CD4-positive, CD25-positive, alpha-beta regulatory T cell (primary cell): ENCODE measurements around the gene PSG7. TPM values are rescaled to one million over a fixed set of nuclear protein-coding genes. Genes with fewer than 3 reads are reported as not detected.
"Not testable (repeated sequence)": the region's sequence is repeated elsewhere in the genome, so short reads cannot be mapped to it uniquely, and the experiment has no call there.

Experiments
- ATAC-seq, 2 donors: fragments of 150-1000 bp; cut with Tn5 transposase; one replicate each; pipeline ENCODE4 v1.10.0; 2021; ENCODE audit warnings: low read depth in 2 of 2, moderate number of reproducible peaks in 2 of 2, moderate library complexity in 1 of 2
- DNase-seq, 3 donors: peaks; one replicate each; pipeline versions ENCODE4 v3.0.0 to v3.0.0-alpha.2; 2012 to 2022; ENCODE audit warnings: mixed read lengths in 1 of 3
- H3K27ac ChIP-seq: one replicate; pipeline ENCODE4 v1.7.0; 2013; ENCODE audit warnings: mild to moderate bottlenecking, low read length; ENCODE audit not compliant: insufficient read depth, poor library complexity, severe bottlenecking
- H3K27me3 ChIP-seq: one replicate; pipeline ENCODE4 v1.7.0; 2013; ENCODE audit warnings: low read length; ENCODE audit not compliant: control insufficient read depth, insufficient read depth
- H3K36me3 ChIP-seq: one replicate; pipeline ENCODE4 v1.7.0; 2013; ENCODE audit warnings: mild to moderate bottlenecking, low read length, moderate library complexity; ENCODE audit not compliant: control insufficient read depth, insufficient read depth
- H3K4me1 ChIP-seq: 2 replicates; pipeline ENCODE4 v1.7.0; 2013; ENCODE audit warnings: mild to moderate bottlenecking, low read length; ENCODE audit not compliant: insufficient read depth, control insufficient read depth, poor library complexity, severe bottlenecking
- H3K4me3 ChIP-seq: one replicate; pipeline ENCODE4 v1.7.0; 2013; ENCODE audit warnings: low read depth, mild to moderate bottlenecking, low read length, moderate library complexity
- H3K9me3 ChIP-seq, 2 experiments: 1 replicate in 1 of 2; 2 replicates in 1 of 2; pipeline ENCODE4 v1.7.0; 2013; ENCODE audit warnings: low read length in 2 of 2, mild to moderate bottlenecking in 1 of 2, moderate library complexity in 1 of 2; ENCODE audit not compliant: control insufficient read depth in 2 of 2
- H3K27ac Mint-ChIP-seq, 3 donors: one replicate each; pipeline ENCODE4 v1.8.0; 2020 to 2022; ENCODE audit warnings: mild to moderate bottlenecking in 3 of 3, mixed read lengths in 3 of 3, moderate library complexity in 2 of 3
- H3K27me3 Mint-ChIP-seq: one replicate; pipeline ENCODE4 v1.8.0; 2022; ENCODE audit warnings: mild to moderate bottlenecking, mixed read lengths
- H3K36me3 Mint-ChIP-seq: one replicate; pipeline ENCODE4 v1.8.0; 2020; ENCODE audit warnings: mixed read lengths
- H3K4me1 Mint-ChIP-seq, 4 donors: one replicate each; pipeline ENCODE4 v1.8.0; 2020 to 2022; ENCODE audit warnings: mixed read lengths in 4 of 4, mild to moderate bottlenecking in 1 of 4
- H3K4me3 Mint-ChIP-seq, 4 donors: one replicate each; pipeline ENCODE4 v1.8.0; 2020 to 2022; ENCODE audit warnings: mild to moderate bottlenecking in 4 of 4, mixed read lengths in 4 of 4, moderate library complexity in 3 of 4
- H3K9me3 Mint-ChIP-seq, 7 donors: one replicate each; pipeline ENCODE4 v1.8.0; 2020 to 2022; ENCODE audit warnings: mixed read lengths in 7 of 7, mild to moderate bottlenecking in 3 of 7, moderate library complexity in 2 of 7
- polyA plus RNA-seq, 4 donors: library from polyadenylated mRNA; unstranded; fragments of 300-500 nt; fragmentation: Illumina TruSeq; gene quantifications; one replicate each; pipeline ENCODE4 v1.2.3, GENCODE V29; 2021
- total RNA-seq: library from RNA; stranded (reverse); gene quantifications from one replicate; pipeline ENCODE4 v1.2.3, GENCODE V29; 2022

The PSG7 gene
- not detected for total RNA-seq
- not detected for polyA plus RNA-seq

GRCh38 chr19:42937107-42937506 lies at the start of gene PSG7:
Gene PSG7, minus strand, starts transcription at chr19:42937207. Its CDS starts 131 bp downstream, at chr19:42937076.
- H3K4me3 ChIP-seq, H3K4me3 Mint-ChIP-seq, H3K4me1 ChIP-seq, H3K27me3 ChIP-seq, H3K9me3 Mint-ChIP-seq, H3K36me3 ChIP-seq, H3K9me3 ChIP-seq, H3K27ac Mint-ChIP-seq, H3K36me3 Mint-ChIP-seq, H3K27me3 Mint-ChIP-seq, DNase-seq, H3K27ac ChIP-seq, ATAC-seq, H3K4me1 Mint-ChIP-seq: not testable (repeated sequence)

- ATAC-seq (no peak), DNase-seq (no peak)
- Mint-ChIP-seq H3K36me3 (no peaks in the 10 kb centered on the region), H3K4me3 (no peak overlapping the region), H3K9me3 (peaks cover 0 to 8% (median 4%) of the 10 kb centered on the region in 7 donors), H3K4me1 (no peaks in the 10 kb centered on the region), H3K27ac (no peak overlapping the region), H3K27me3 (peaks cover 19% of the 10 kb centered on the region)
- H3K4me3 ChIP-seq, result no peak overlapping the region
- H3K36me3 ChIP-seq, result no peaks in the 10 kb centered on the region
- no peaks in the 10 kb centered on the region for H3K27me3 ChIP-seq
- no peak overlapping the region for H3K27ac ChIP-seq
- no peaks in the 10 kb centered on the region for H3K9me3 ChIP-seq
- H3K4me1 ChIP-seq, result no peaks in the 10 kb centered on the region
Measured at GRCh38 chr19:42985588-42985987, 48.6 kb upstream of the PSG7 start.

- H3K36me3 Mint-ChIP-seq, ATAC-seq, H3K9me3 ChIP-seq: not testable (repeated sequence)
Measured at GRCh38 chr19:42982111-42982510, 45.1 kb upstream of the PSG7 start.

GRCh38 chr19:42971451-42971850 lies 34.4 kb upstream of the PSG7 start:
- H3K9me3 ChIP-seq, H3K4me3 ChIP-seq, H3K9me3 Mint-ChIP-seq, H3K4me1 Mint-ChIP-seq, ATAC-seq, H3K36me3 Mint-ChIP-seq, DNase-seq, H3K27ac ChIP-seq, H3K27ac Mint-ChIP-seq, H3K4me1 ChIP-seq, H3K4me3 Mint-ChIP-seq, H3K36me3 ChIP-seq, H3K27me3 ChIP-seq: not testable (repeated sequence)
- peaks cover 12% of the 10 kb centered on the region for H3K27me3 Mint-ChIP-seq

More at GRCh38 chr19:42982111-42982510, 45.1 kb upstream of the PSG7 start:
- H3K4me1 ChIP-seq, DNase-seq, H3K36me3 ChIP-seq, H3K4me3 Mint-ChIP-seq, H3K4me1 Mint-ChIP-seq, H3K27ac ChIP-seq, H3K4me3 ChIP-seq, H3K27me3 ChIP-seq, H3K27ac Mint-ChIP-seq: not testable (repeated sequence)
- H3K27me3 Mint-ChIP-seq, result peaks cover 14% of the 10 kb centered on the region
- peaks cover 0 to 10% (median 3%) of the 10 kb centered on the region in 7 donors for H3K9me3 Mint-ChIP-seq

- H3K9me3 ChIP-seq, result no peaks in the 10 kb centered on the region
- Mint-ChIP-seq H3K36me3 (no peaks in the 10 kb centered on the region), H3K4me3 (no peak overlapping the region), H3K27ac (no peak overlapping the region), H3K27me3 (no peaks in the 10 kb centered on the region), H3K4me1 (no peaks in the 10 kb centered on the region), H3K9me3 (peaks cover 0 to 2% (median 0%) of the 10 kb centered on the region in 7 donors)
- H3K36me3 ChIP-seq, result no peaks in the 10 kb centered on the region
- H3K4me1 ChIP-seq, result no peaks in the 10 kb centered on the region
- H3K27me3 ChIP-seq, result no peaks in the 10 kb centered on the region
- no peak overlapping the region for H3K27ac ChIP-seq
- DNase-seq, result no peak
- H3K4me3 ChIP-seq, result no peak overlapping the region
- ATAC-seq, result no peak
Measured at GRCh38 chr19:42965176-42965575, 28.2 kb upstream of the PSG7 start.

- Mint-ChIP-seq H3K27me3 (peaks cover 4% of the 10 kb centered on the region), H3K27ac (no peak overlapping the region), H3K4me3 (no peak overlapping the region), H3K4me1 (no peaks in the 10 kb centered on the region), H3K9me3 (peaks cover 0 to 3% (median 0%) of the 10 kb centered on the region in 7 donors), H3K36me3 (no peaks in the 10 kb centered on the region)
- Histone ChIP-seq H3K4me1 (no peaks in the 10 kb centered on the region), H3K4me3 (no peak overlapping the region), H3K9me3 (no peaks in the 10 kb centered on the region), H3K36me3 (no peaks in the 10 kb centered on the region), H3K27ac (no peak overlapping the region), H3K27me3 (no peaks in the 10 kb centered on the region)
- no peak for ATAC-seq
- no peak for DNase-seq
Measured at GRCh38 chr19:42961119-42961518, 24.1 kb upstream of the PSG7 start.

- H3K27ac ChIP-seq, H3K9me3 Mint-ChIP-seq, H3K27me3 Mint-ChIP-seq, H3K27me3 ChIP-seq, H3K36me3 ChIP-seq, H3K9me3 ChIP-seq, H3K4me3 ChIP-seq, H3K4me1 Mint-ChIP-seq, H3K36me3 Mint-ChIP-seq, DNase-seq, ATAC-seq, H3K4me1 ChIP-seq, H3K27ac Mint-ChIP-seq, H3K4me3 Mint-ChIP-seq: not testable (repeated sequence)
Measured at GRCh38 chr19:42952126-42952525, 15.1 kb upstream of the PSG7 start.

GRCh38 chr19:42951476-42951875 lies 14.5 kb upstream of the PSG7 start:
- not testable (repeated sequence) for H3K36me3 ChIP-seq, H3K4me1 Mint-ChIP-seq, ATAC-seq, H3K4me3 ChIP-seq, H3K27ac ChIP-seq, H3K27me3 ChIP-seq, DNase-seq, H3K36me3 Mint-ChIP-seq, H3K4me3 Mint-ChIP-seq, H3K27ac Mint-ChIP-seq, H3K4me1 ChIP-seq, H3K9me3 Mint-ChIP-seq, H3K9me3 ChIP-seq, H3K27me3 Mint-ChIP-seq
